HG03558 (cell line): Measurements from ENCODE around the gene TRIP6.

Source experiments
- ATAC-seq: cut with Tn5 transposase; IDR thresholded peaks from one replicate; pipeline ENCODE4 v1.9.1; 2021; ENCODE audit warnings: moderate number of reproducible peaks; ENCODE audit not compliant: unreplicated experiment; ENCODE audit errors: extremely low read depth

The TRIP6 gene

GRCh38 chr7:100888291-100888987, 21.3 kb downstream of the TRIP6 start:
- ATAC-seq = no peak

DNA sequence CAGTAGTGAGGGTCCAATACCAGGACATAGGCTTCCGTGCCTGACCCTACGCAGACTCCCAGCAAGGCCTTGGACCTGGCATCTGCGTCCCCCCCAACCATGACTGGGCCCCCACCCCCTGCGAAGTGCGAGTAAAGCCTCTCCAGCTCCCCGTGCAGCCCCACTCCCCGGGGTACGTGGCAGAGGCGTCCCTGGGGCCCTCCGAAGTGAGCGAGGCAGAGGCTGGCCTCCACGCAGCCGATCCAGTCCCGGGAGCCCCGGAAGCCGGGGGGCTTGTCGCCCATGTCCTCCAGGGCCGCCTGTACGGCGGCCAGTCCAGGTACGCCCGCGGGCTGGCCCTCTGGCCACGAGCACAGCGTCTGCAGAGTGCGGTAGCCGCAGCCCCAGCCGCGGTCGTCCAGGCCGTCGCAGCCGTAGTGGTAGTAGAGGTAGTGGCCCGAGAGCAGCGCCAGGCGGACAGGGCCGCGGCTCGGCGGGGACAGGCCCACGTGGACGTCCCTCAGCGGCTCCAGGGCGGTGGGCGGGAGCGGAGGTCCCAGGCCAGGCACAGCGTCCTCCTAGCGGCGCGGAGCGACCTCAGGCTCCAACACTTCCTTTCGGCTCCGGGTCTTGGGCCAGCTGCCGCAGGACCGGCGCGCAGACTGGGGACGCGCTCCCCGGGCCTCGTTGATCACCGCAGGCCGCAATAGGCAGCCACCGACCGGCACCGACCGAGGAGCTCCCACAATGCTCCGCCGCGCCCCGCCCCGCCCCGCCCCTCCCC, 22.0 kb downstream of the TRIP6 start, which contains the start of gene UFSP1:
Gene UFSP1 (minus strand): TSS at position 728 of the 763 bp plus-strand sequence. CDS start 444 bp downstream, at position 284.
- ATAC-seq = no peak

- no peak for ATAC-seq
Observed at GRCh38 chr7:100890653-100891567, 23.7 kb downstream of the TRIP6 start.

GRCh38 chr7:100891568-100892247, 24.5 kb downstream of the TRIP6 start:
- ATAC-seq = no peak

DNA sequence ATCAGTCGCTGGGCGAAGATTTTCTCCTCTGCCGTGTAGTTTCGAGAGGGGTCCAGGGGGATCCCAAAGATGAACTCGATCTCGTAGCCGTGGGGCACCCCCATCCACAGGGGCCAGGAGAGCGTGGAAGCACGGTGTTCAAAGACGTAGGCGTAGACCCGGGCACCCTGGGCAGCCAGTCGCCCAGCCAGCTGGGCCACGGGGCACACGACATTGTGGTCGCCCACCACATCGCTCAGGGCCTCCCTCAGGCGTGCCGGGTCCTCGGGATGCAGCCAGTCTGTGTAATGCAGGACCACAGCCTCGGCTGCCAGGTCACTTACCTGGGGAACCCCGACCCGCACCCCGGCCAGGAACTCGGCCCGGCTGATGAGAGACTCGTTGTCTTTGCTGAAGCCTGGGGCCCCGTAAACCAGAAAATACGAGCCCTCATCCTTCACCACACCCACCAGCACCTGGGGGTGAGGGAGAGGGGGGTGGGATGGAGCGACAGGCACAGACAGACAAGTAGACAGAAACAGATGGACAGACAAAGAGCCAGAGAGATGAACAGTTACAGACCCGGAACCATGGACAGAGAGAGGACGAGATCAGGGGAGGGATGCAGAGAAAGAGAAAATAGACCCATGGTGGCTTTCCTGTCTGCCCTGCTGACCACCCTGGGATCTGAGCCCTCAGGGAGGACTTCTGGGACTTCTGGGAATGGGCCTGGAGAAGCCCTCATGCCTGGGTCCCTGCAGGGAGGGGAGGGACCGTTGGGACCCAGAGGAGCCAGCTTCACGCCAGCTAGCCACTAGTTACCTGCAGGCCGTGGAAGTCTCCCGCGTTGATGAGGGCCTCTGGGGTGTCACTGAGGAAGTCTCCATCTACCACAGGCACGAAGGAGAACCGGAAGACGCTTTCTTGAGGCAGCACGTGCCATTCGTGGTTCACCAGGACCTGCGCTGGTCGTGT, 25.5 kb downstream of the TRIP6 start:
- no peak for ATAC-seq

- ATAC-seq = no peak
Observed at GRCh38 chr7:100893318-100893895, 26.2 kb downstream of the TRIP6 start.

GRCh38 chr7:100893910-100894721, 26.9 kb downstream of the TRIP6 start:
- ATAC-seq = no peak

- no peak for ATAC-seq
Observed at GRCh38 chr7:100894860-100895700, 27.9 kb downstream of the TRIP6 start.

- no peak for ATAC-seq
Observed at GRCh38 chr7:100895701-100895955, 28.4 kb downstream of the TRIP6 start, which contains the start of gene ACHE. TSS of gene ACHE (minus strand) at chr7:100895888. CDS start at chr7:100894232, 1,656 bp downstream.

- no peak for ATAC-seq
Observed at GRCh38 chr7:100895956-100896731, 29.0 kb downstream of the TRIP6 start.

DNA sequence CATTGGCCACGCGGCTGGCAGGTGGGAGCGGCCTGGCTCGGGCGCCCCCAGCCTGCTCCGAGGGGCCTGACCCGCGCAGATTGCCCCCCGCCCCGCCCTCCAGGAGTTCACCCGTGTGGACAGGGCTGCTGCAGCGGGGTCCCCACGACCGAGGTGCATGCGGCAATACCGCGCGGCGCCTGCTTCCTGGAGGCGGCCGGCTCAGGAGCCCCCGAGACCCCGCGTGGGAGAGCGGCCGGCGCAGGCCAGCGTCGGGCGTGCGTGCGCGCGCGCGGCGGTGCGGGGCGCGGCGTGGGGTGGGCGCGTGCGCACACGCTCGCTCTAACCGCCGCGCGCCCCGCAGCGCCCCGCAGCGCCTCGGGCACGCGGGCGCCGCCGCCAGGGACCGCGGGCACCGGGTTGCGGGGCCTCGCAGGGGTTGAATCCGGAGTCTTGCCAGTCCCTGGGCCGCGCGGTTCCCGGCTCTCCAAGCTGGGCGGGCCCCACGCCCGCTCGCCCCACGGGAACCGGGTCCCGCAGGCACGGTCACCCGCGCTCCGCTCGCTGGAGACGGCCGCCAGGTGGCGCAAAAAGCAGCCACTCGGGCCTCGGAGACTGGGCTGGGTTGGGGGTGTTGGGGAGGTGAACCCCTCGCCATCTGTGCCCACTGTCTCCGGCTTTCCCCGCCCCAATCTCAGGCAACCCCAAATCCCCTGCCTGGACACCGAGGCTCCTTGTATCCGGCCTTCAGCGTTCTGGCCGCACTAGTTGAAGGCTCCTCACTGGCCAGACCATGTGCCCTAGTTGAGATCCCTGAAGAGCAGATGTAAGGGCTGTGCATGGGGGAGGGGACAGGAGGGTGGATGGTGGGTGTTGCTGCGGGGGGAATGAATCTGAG, 29.8 kb downstream of the TRIP6 start:
- no peak for ATAC-seq

DNA sequence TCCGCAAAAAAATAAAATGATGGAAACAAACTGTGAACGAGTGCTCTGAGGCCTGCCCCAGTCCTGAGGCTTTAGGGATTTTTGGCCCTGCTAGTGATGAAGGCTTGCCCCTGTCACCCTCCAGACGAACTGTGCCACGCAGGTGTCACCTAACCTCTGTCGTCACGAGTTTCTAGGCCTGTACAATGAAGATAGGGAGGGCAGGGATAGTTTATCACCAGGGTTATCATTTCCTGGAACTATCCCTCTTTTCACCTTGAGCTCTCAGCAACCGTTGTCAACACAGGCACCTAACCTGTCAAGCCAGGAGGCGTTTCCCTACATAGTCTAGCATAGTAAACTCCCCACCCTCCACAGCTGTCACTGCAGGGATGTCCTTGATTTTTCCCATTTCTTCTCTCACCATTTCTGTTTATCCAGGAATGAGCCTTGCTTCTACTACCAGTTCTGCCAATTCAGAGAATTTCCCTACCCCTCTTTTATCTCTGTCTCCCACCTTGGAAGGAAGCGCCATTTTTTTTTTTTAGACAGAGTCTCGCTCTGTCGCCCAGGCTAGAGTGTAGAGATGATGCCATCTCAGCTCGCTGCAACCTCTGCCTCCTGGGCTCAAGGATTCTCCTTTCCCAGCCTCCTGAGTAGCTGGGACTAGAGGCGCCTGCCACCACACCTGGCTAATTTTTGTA, 30.7 kb downstream of the TRIP6 start:
- no peak for ATAC-seq

GRCh38 chr7:100899432-100899831, 32.2 kb downstream of the TRIP6 start:
- ATAC-seq = no peak

DNA sequence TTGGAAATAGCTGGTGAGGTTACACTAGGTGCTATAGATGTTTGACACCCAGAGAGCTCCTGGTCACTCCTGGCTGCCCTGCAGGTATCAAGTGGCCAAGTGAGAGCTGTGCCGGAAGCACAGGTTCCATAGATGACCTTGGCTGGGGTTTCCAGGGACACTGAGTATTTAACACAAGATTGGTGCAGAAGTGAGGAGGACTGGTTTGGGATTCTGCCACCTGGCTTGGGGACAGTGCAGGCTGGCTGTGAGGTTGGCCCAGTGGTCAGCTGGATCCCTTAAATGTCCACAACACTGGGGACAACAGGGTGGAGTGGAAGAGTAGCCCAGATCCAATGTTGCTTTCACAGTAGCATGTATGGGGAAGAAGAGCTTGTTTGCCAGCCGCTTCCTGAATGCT, 33.8 kb downstream of the TRIP6 start:
- no peak for ATAC-seq

- no peak for ATAC-seq
Observed at GRCh38 chr7:100901921-100902332, 34.7 kb downstream of the TRIP6 start.
